Activated T-helper 2 cell treated with anti-CD3 and anti-CD28 coated beads, Interferon-gamma antibody, Interleukin-2, Interleukin-4, amounts not matched to agents 10 μg/mL and 5 μg/mL and 100 μg/mL, durations not matched to agents 14 hours and 24 hours and 36 hours (primary cell): Measurements from ENCODE around the gene EXPH5. TPM values are rescaled to one million over a fixed set of nuclear protein-coding genes. Genes with fewer than 3 reads are reported as not detected.

ENCODE experiments used
- total RNA-seq: library from RNA; stranded (reverse); gene quantifications from 2 replicates; pipeline ENCODE4 v1.2.3, GENCODE V29; 2022

Gene EXPH5
- total RNA-seq, 1 donor from 2014 or later: 1.2 TPM

Other genes starting within 250 kb of the EXPH5 start
- 0.43 and 0.97 TPM in 2 replicates for gene C11orf65, start 126.2 kb downstream of the EXPH5 start, total RNA-seq
- gene POGLUT3, start 95.4 kb downstream of the EXPH5 start, total RNA-seq: 9.9 and 10.0 TPM in 2 replicates
- gene DDX10, start 71.3 kb upstream of the EXPH5 start, total RNA-seq: 57.8 TPM in 2 replicates